H1 (cell line): Measurements from ENCODE around the gene CPED1. TPM values are rescaled to one million over a fixed set of nuclear protein-coding genes. Genes with fewer than 3 reads are reported as not detected.

Experiments
- CTCF ChIA-PET: fragments of 300-600 bp; sonication (Branson Sonifier 250); formaldehyde crosslinking; loops from one replicate; lab custom pipeline; 2021; ENCODE audit not compliant: partially characterized antibody; lab: Charles Lee
- POLR2A ChIA-PET: fragments of 300-600 bp; sonication (Branson Sonifier 250); formaldehyde crosslinking; loops from one replicate; lab custom pipeline; 2021; ENCODE audit warnings: inconsistent platforms; ENCODE audit not compliant: partially characterized antibody; lab: Charles Lee
- DNase-seq, 2 experiments: peaks; one replicate each; pipeline versions ENCODE4 v3.0.0 to v3.0.0-alpha.2; 2010 to 2022; ENCODE audit warnings: low spot score in 2 of 2, low read depth in 1 of 2, mixed read lengths in 1 of 2
- FAIRE-seq: peaks from 2 replicates; lab custom pipeline; 2011; peaks lifted over from hg19 to GRCh38; lab: Jason Lieb, UNC
- H2AFZ ChIP-seq: 2 replicates; pipeline ENCODE4 v1.8.1; 2012; ENCODE audit warnings: low read length, inconsistent platforms
- H2AK5ac ChIP-seq: 2 replicates; pipeline ENCODE4 v1.6.1; 2013; ENCODE audit warnings: low read depth, low read length
- H2BK120ac ChIP-seq: replicated peaks from 2 replicates; pipeline ENCODE3; 2013; ENCODE audit warnings: low read depth, low read length, inconsistent platforms
- H2BK12ac ChIP-seq: 2 replicates; pipeline ENCODE4 v1.6.1; 2013; ENCODE audit warnings: low read depth, low read length
- H2BK15ac ChIP-seq: 2 replicates; pipeline ENCODE4 v1.6.1; 2013; ENCODE audit warnings: low read length
- H2BK20ac ChIP-seq: 2 replicates; pipeline ENCODE4 v1.6.1; 2013; ENCODE audit warnings: low read length
- H2BK5ac ChIP-seq: 2 replicates; pipeline ENCODE4 v1.6.1; 2013; ENCODE audit warnings: low read depth, low read length
- H3K14ac ChIP-seq: 2 replicates; pipeline ENCODE4 v1.6.1; 2013; ENCODE audit warnings: inconsistent platforms; ENCODE audit not compliant: insufficient read length
- H3K18ac ChIP-seq: 2 replicates; pipeline ENCODE4 v1.6.1; 2013; ENCODE audit warnings: low read length; ENCODE audit errors: extremely low read depth
- H3K23ac ChIP-seq: 2 replicates; pipeline ENCODE4 v1.6.1; 2013; ENCODE audit warnings: inconsistent platforms; ENCODE audit not compliant: insufficient read length
- H3K23me2 ChIP-seq: 2 replicates; pipeline ENCODE4 v1.6.1; 2013; ENCODE audit warnings: low read depth, low read length
- H3K27ac ChIP-seq: 2 replicates; pipeline ENCODE4 v1.6.1; 2011; ENCODE audit warnings: low read depth, low read length, inconsistent platforms
- H3K27me3 ChIP-seq, 4 experiments: replicated peaks in 1 of 4; 1 replicate in 1 of 4; 2 replicates in 3 of 4; pipeline versions ENCODE4 v1.6.1 to v1.8.1; 2011 to 2013; ENCODE audit warnings: low read length in 3 of 4, mild to moderate bottlenecking in 3 of 4, inconsistent platforms in 2 of 4, mixed read lengths in 2 of 4, moderate library complexity in 1 of 4; ENCODE audit not compliant: control insufficient read depth in 3 of 4, insufficient read depth in 3 of 4; ENCODE audit errors: extremely low read depth in 1 of 4
- H3K36me3 ChIP-seq, 4 experiments: 2 replicates each; pipeline versions ENCODE4 v1.6.1 to v1.8.1; 2011 to 2013; ENCODE audit warnings: mild to moderate bottlenecking in 4 of 4, low read length in 3 of 4, moderate library complexity in 2 of 4, control low read depth in 1 of 4, inconsistent platforms in 1 of 4; ENCODE audit not compliant: insufficient read depth in 4 of 4, control insufficient read depth in 2 of 4
- H3K4ac ChIP-seq: replicated peaks from 2 replicates; pipeline ENCODE3; 2013; ENCODE audit warnings: low read length, low read depth, mixed read lengths, inconsistent platforms; ENCODE audit not compliant: insufficient read length
- H3K4me1 ChIP-seq, 4 experiments: replicated peaks in 1 of 4; 1 replicate in 1 of 4; 2 replicates in 3 of 4; pipeline versions ENCODE4 v1.6.1 to v1.8.1; 2011 to 2013; ENCODE audit warnings: low read length in 3 of 4, inconsistent platforms in 2 of 4, mixed read lengths in 1 of 4; ENCODE audit not compliant: insufficient read depth in 4 of 4, control insufficient read depth in 3 of 4
- H3K4me2 ChIP-seq, 2 experiments: 2 replicates each; pipeline versions ENCODE4 v1.6.1 to v1.8.1; 2011 to 2013; ENCODE audit warnings: low read depth in 2 of 2, low read length in 2 of 2, control low read depth in 1 of 2, inconsistent platforms in 1 of 2, mild to moderate bottlenecking in 1 of 2; ENCODE audit not compliant: insufficient read depth in 1 of 2
- H3K4me3 ChIP-seq, 4 experiments: fragments of 200-600, 300-600 bp in 1 of 4; sonication (generic), shearing (Covaris generic), sonication (Bioruptor Twin) in 1 of 4; 2 replicates each; pipeline versions ENCODE4 v1.5.1 to v1.8.1; 2011 to 2016; ENCODE audit warnings: low read length in 4 of 4, low read depth in 3 of 4, control low read depth in 2 of 4, inconsistent platforms in 2 of 4, mild to moderate bottlenecking in 2 of 4, mixed read lengths in 1 of 4, moderate library complexity in 1 of 4; ENCODE audit not compliant: insufficient read depth in 2 of 4; ENCODE audit errors: extremely low read depth in 1 of 4
- H3K56ac ChIP-seq: replicated peaks from 2 replicates; pipeline ENCODE3; 2013; ENCODE audit warnings: low read depth, mild to moderate bottlenecking, mixed read lengths, low read length, inconsistent platforms; ENCODE audit not compliant: insufficient read length
- H3K79me1 ChIP-seq: 2 replicates; pipeline ENCODE4 v1.6.1; 2013; ENCODE audit warnings: low read depth, low read length, control low read depth
- H3K79me2 ChIP-seq, 2 experiments: 2 replicates each; pipeline versions ENCODE4 v1.6.1 to v1.8.1; 2012 to 2013; ENCODE audit warnings: low read length in 2 of 2, mild to moderate bottlenecking in 2 of 2, inconsistent platforms in 1 of 2; ENCODE audit not compliant: insufficient read depth in 2 of 2, control insufficient read depth in 1 of 2
- H3K9ac ChIP-seq, 4 experiments: replicated peaks in 1 of 4; 1 replicate in 1 of 4; 2 replicates in 3 of 4; pipeline versions ENCODE4 v1.6.1 to v1.8.1; 2011 to 2013; ENCODE audit warnings: low read depth in 3 of 4, low read length in 3 of 4, control low read depth in 2 of 4, mild to moderate bottlenecking in 2 of 4, moderate library complexity in 2 of 4, inconsistent platforms in 1 of 4; ENCODE audit errors: extremely low read depth in 1 of 4
- H3K9me3 ChIP-seq, 2 experiments: 2 replicates each; pipeline versions ENCODE4 v1.6.1 to v1.8.1; 2012 to 2013; ENCODE audit warnings: mild to moderate bottlenecking in 2 of 2, moderate library complexity in 2 of 2, control low read depth in 1 of 2, inconsistent platforms in 1 of 2, low read depth in 1 of 2, low read length in 1 of 2, mixed read lengths in 1 of 2; ENCODE audit not compliant: insufficient read depth in 2 of 2
- H4K20me1 ChIP-seq, 2 experiments: replicated peaks in 1 of 2; 2 replicates each; pipeline versions ENCODE3 to v1.8.1; 2011 to 2013; ENCODE audit warnings: inconsistent platforms in 2 of 2, low read length in 2 of 2, mild to moderate bottlenecking in 1 of 2; ENCODE audit not compliant: insufficient read depth in 2 of 2, control insufficient read depth in 1 of 2
- H4K5ac ChIP-seq: 2 replicates; pipeline ENCODE4 v1.6.1; 2013; ENCODE audit warnings: low read length, low read depth, mixed read lengths, inconsistent platforms; ENCODE audit not compliant: insufficient read length
- H4K8ac ChIP-seq: 2 replicates; pipeline ENCODE4 v1.8.0; 2013; ENCODE audit warnings: mild to moderate bottlenecking, moderate library complexity, low read length, inconsistent platforms; ENCODE audit not compliant: insufficient read depth; ENCODE audit errors: extremely low read depth
- H4K91ac ChIP-seq: replicated peaks from 2 replicates; pipeline ENCODE3; 2013; ENCODE audit warnings: low read length, mixed read lengths, inconsistent platforms; ENCODE audit not compliant: insufficient read length
- GTF2F1 ChIP-seq: IDR thresholded peaks from 2 replicates; pipeline ENCODE4 v1.6.1; 2012; ENCODE audit warnings: low read depth, low read length, improper control_type of control experiment, borderline replicate concordance
- JUND ChIP-seq: IDR thresholded peaks from 2 replicates; pipeline ENCODE4 v1.6.1; 2011; ENCODE audit warnings: mild to moderate bottlenecking, improper control_type of control experiment, low read length
- MAFK ChIP-seq: IDR thresholded peaks from 2 replicates; pipeline ENCODE4 v1.6.1; 2012; ENCODE audit warnings: low read depth, mild to moderate bottlenecking, improper control_type of control experiment, low read length
- RXRA ChIP-seq: IDR thresholded peaks from 2 replicates; pipeline ENCODE4 v1.6.1; 2011; ENCODE audit warnings: low read depth, mild to moderate bottlenecking, low read length, moderate library complexity; ENCODE audit not compliant: insufficient read depth
- SAP30 ChIP-seq: fragments of 300-600 bp; sonication (generic); IDR thresholded peaks from 2 replicates; pipeline ENCODE4 v1.7.1; 2012; ENCODE audit warnings: low read length, moderate library complexity, mild to moderate bottlenecking, inconsistent platforms; ENCODE audit not compliant: insufficient read depth, insufficient replicate concordance
- SIX5 ChIP-seq: IDR thresholded peaks from 2 replicates; pipeline ENCODE4 v1.6.1; 2011; ENCODE audit warnings: mild to moderate bottlenecking, low read depth, low read length
- SP4 ChIP-seq: IDR thresholded peaks from 2 replicates; pipeline ENCODE4 v1.6.1; 2012; ENCODE audit warnings: low read length, inconsistent platforms
- TAF7 ChIP-seq: optimal IDR thresholded peaks from 2 replicates; pipeline ENCODE3; 2011; ENCODE audit warnings: low read depth, mild to moderate bottlenecking, inconsistent platforms, low read length, moderate library complexity, borderline replicate concordance
- TBP ChIP-seq: IDR thresholded peaks from 2 replicates; pipeline ENCODE4 v1.6.1; 2011; ENCODE audit warnings: low read depth, low read length, improper control_type of control experiment
- WGBS, 2 experiments: shearing (Covaris generic) in 1 of 2; methylation state at CpG; one replicate each; pipeline versions ENCODE4 v1.1.6 to v1.1.7; 2013 to 2015; ENCODE audit warnings: low lambda C conversion rate in 2 of 2, mixed read lengths in 2 of 2, inconsistent platforms in 1 of 2, low coverage in 1 of 2, missing lambda C conversion rate in 1 of 2; ENCODE audit not compliant: insufficient replicate concordance in 2 of 2, insufficient coverage in 1 of 2, insufficient read length in 1 of 2; ENCODE audit errors: extremely low coverage in 1 of 2, missing lambda C conversion rate in 1 of 2; 5-methylcytosine and 5-hydroxymethylcytosine counted together
- polyA plus RNA-seq, 7 experiments: library from polyadenylated mRNA; depleted of rRNA in 3 of 7; stranded (reverse) in 5 of 7; unstranded in 2 of 7; fragments of >200 nt in 5 of 7; fragments of 200-250 nt in 2 of 7; gene quantifications; 1 replicate in 5 of 7; 2 replicates in 1 of 7; 4 replicates in 1 of 7; pipeline versions ENCODE4 v1.2.1 to v1.2.3, GENCODE V29; 2011 to 2013; ENCODE audit warnings: missing spikeins in 2 of 7, mixed read lengths in 2 of 7
- total RNA-seq: library from RNA; stranded (reverse); fragmentation: NEBNext Ultra II Directional; extraction: Animal tissue kit (Norgen Biotek cat#: 25700); gene quantifications from 2 replicates; pipeline ENCODE4 v1.2.1, GENCODE V29; 2021

Gene CPED1
- total and polyA plus RNA-seq, 2 of the 8 experiments (the other 6 are each of a cell fraction or from before 2014, with no cell fraction given): 0.08 to 0.39 TPM

DNA sequence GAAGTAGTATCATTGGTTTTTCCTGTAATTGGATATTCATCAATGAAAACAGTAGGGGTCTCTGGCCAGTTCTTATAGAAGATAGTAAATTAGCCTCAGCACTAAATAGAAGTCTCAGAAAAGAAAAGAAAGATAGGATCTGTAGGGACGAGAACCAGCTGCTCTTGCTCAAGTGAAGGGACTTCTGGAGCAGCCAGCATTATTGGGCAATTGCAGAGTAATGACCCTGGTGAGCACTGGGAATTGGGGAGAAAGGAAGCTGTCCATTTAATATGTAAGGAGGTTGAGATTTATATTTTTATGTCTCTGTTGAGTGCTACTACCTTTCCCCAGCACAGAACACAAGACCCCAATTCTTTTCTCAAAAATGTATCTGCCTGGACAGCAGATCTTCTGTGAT is 279.1 kb downstream of the CPED1 start:
- Histone ChIP-seq H3K27me3 (no peaks in the 10 kb centered on the region), H3K4me1 (peaks cover 0 to 4% (median 3%) of the 10 kb centered on the region in 4 experiments; a peak in 3 of 7 replicates), H2BK15ac (no peak overlapping the region), H3K4me3 (no peak overlapping the region), H2BK20ac (no peak overlapping the region), H4K20me1 (no peaks in the 10 kb centered on the region), H2BK120ac (no peak overlapping the region), H3K23me2 (no peaks in the 10 kb centered on the region), H2AK5ac (no peak overlapping the region), H3K14ac (no peak overlapping the region), H3K4ac (no peak overlapping the region), H3K56ac (no peak overlapping the region), H3K36me3 (no peaks in the 10 kb centered on the region), H3K23ac (no peak overlapping the region), H4K5ac (no peak overlapping the region), H3K79me2 (no peaks in the 10 kb centered on the region), H3K4me2 (no peak overlapping the region), H3K9me3 (no peaks in the 10 kb centered on the region), H3K18ac (no peak overlapping the region), H2BK5ac (no peak overlapping the region), H2BK12ac (no peak overlapping the region), H4K8ac (no peak overlapping the region), H3K9ac (no peak overlapping the region), H2AFZ (no peak overlapping the region), H3K79me1 (no peaks in the 10 kb centered on the region), H4K91ac (no peak overlapping the region), H3K27ac (no peak overlapping the region)
- TF ChIP-seq TBP: no peak
- no peak for TF ChIP-seq TAF7
- no peak for TF ChIP-seq SAP30
- no peak for TF ChIP-seq JUND
- no peak for TF ChIP-seq MAFK
- no peak for TF ChIP-seq GTF2F1
- no peak for TF ChIP-seq SP4
- no peak for TF ChIP-seq RXRA
- no peak for TF ChIP-seq SIX5
- POLR2A ChIA-PET: no interaction called here
- CTCF ChIA-PET: no interaction called here
- FAIRE-seq: no peak
- 88% methylated on average over 1 of the region's 1 CpG; no CpG with 5 or more reads in 1 of the 2 experiments for WGBS, 2 experiments
- no peak for DNase-seq
